IMR-90 (cell line): Measurements from ENCODE around the gene CNTLN. TPM values are rescaled to one million over a fixed set of nuclear protein-coding genes. Genes with fewer than 3 reads are reported as not detected.

Source experiments
- ATAC-seq: fragments of 200-7000 bp; cut with Tn5 transposase; 2 replicates; pipeline ENCODE4 v1.9.1; 2020; ENCODE audit warnings: low read depth, mild to moderate bottlenecking, moderate library complexity
- BruUV-seq: library from RNA; stranded (reverse); fragments of 400-500 nt; replicated peaks from 2 replicates; lab custom pipeline; 2021; lab: Mats Ljungman, UMichigan
- CTCF ChIA-PET: fragments of 300-600 bp; formaldehyde crosslinking; extraction: SDS; loops from one replicate; lab custom pipeline; 2021; ENCODE audit warnings: antibody characterized with exemption; lab: Yijun Ruan, JAX
- POLR2A ChIA-PET: fragments of 300-600 bp; sonication (Branson Sonifier 250); formaldehyde crosslinking; loops from one replicate; lab custom pipeline; 2022; ENCODE audit warnings: antibody characterized with exemption; ENCODE audit not compliant: unreplicated experiment; lab: Charles Lee
- DNase-seq: peaks from one replicate; pipeline ENCODE4 v3.0.0; 2013
- H2AFZ ChIP-seq: replicated peaks from 2 replicates; pipeline ENCODE3; 2013; ENCODE audit warnings: low read length, mild to moderate bottlenecking; ENCODE audit not compliant: poor library complexity
- H2AK5ac ChIP-seq: 2 replicates; pipeline ENCODE4 v1.6.1; 2013; ENCODE audit warnings: low read depth, low read length, inconsistent platforms
- H2AK9ac ChIP-seq: replicated peaks from 2 replicates; pipeline ENCODE3; 2013; ENCODE audit warnings: mild to moderate bottlenecking, low read depth, low read length, moderate library complexity; ENCODE audit not compliant: poor library complexity
- H2BK120ac ChIP-seq: 2 replicates; pipeline ENCODE4 v1.6.1; 2013; ENCODE audit warnings: low read depth, low read length, inconsistent platforms
- H2BK15ac ChIP-seq: 3 replicates; pipeline ENCODE4 v1.6.1; 2013; ENCODE audit warnings: low read depth, low read length, inconsistent platforms
- H2BK20ac ChIP-seq: 2 replicates; pipeline ENCODE4 v1.6.1; 2013; ENCODE audit warnings: low read depth, mild to moderate bottlenecking, inconsistent platforms, low read length, moderate library complexity
- H2BK5ac ChIP-seq: 2 replicates; pipeline ENCODE4 v1.6.1; 2013; ENCODE audit warnings: mild to moderate bottlenecking, low read depth, low read length, inconsistent platforms; ENCODE audit not compliant: poor library complexity, severe bottlenecking
- H3K14ac ChIP-seq: replicated peaks from 2 replicates; pipeline ENCODE4 v1.6.1; 2013; ENCODE audit warnings: low read depth, low read length, inconsistent platforms
- H3K18ac ChIP-seq: 2 replicates; pipeline ENCODE4 v1.6.1; 2013; ENCODE audit warnings: low read depth, low read length, control low read depth
- H3K23ac ChIP-seq: 2 replicates; pipeline ENCODE4 v1.6.1; 2013; ENCODE audit warnings: low read depth, low read length, inconsistent platforms
- H3K27ac ChIP-seq: 2 replicates; pipeline ENCODE4 v1.5.1; 2013; ENCODE audit warnings: mild to moderate bottlenecking, control low read depth, low read length; ENCODE audit not compliant: insufficient read depth
- H3K27me3 ChIP-seq: 2 replicates; pipeline ENCODE4 v1.6.1; 2013; ENCODE audit warnings: low read length; ENCODE audit not compliant: control insufficient read depth, insufficient read depth
- H3K36me3 ChIP-seq: 2 replicates; pipeline ENCODE4 v1.6.1; 2013; ENCODE audit warnings: low read length, mixed read lengths; ENCODE audit not compliant: control insufficient read depth, insufficient read depth
- H3K4ac ChIP-seq: 2 replicates; pipeline ENCODE4 v1.6.1; 2013; ENCODE audit warnings: low read depth, low read length, inconsistent platforms
- H3K4me1 ChIP-seq: 2 replicates; pipeline ENCODE4 v1.6.1; 2013; ENCODE audit warnings: low read length, mixed read lengths; ENCODE audit not compliant: control insufficient read depth, insufficient read depth
- H3K4me2 ChIP-seq: 2 replicates; pipeline ENCODE4 v1.6.1; 2013; ENCODE audit warnings: low read depth, mild to moderate bottlenecking, control low read depth, low read length, moderate library complexity
- H3K4me3 ChIP-seq: 2 replicates; pipeline ENCODE4 v1.5.1; 2013; ENCODE audit warnings: low read depth, mild to moderate bottlenecking, control low read depth, low read length, moderate library complexity; ENCODE audit not compliant: insufficient read depth
- H3K56ac ChIP-seq: 2 replicates; pipeline ENCODE4 v1.6.1; 2013; ENCODE audit warnings: low read length, inconsistent platforms; ENCODE audit not compliant: insufficient read depth; ENCODE audit errors: extremely low read depth
- H3K79me1 ChIP-seq, 2 experiments: 2 replicates each; pipeline ENCODE4 v1.6.1; 2013; ENCODE audit warnings: low read length in 2 of 2, inconsistent platforms in 1 of 2, low read depth in 1 of 2
- H3K9ac ChIP-seq: 2 replicates; pipeline ENCODE4 v1.6.1; 2013; ENCODE audit warnings: low read depth, low read length, control low read depth
- H3K9me1 ChIP-seq: 2 replicates; pipeline ENCODE4 v1.6.1; 2013; ENCODE audit warnings: low read length, inconsistent platforms; ENCODE audit not compliant: insufficient read depth
- H3K9me3 ChIP-seq: 2 replicates; pipeline ENCODE4 v1.6.1; 2013; ENCODE audit warnings: low read length; ENCODE audit not compliant: control insufficient read depth, insufficient read depth
- H4K20me1 ChIP-seq: 2 replicates; pipeline ENCODE4 v1.6.1; 2013; ENCODE audit warnings: low read length, inconsistent platforms; ENCODE audit not compliant: insufficient read depth
- H4K5ac ChIP-seq: 2 replicates; pipeline ENCODE4 v1.6.1; 2013; ENCODE audit warnings: mild to moderate bottlenecking, low read depth, low read length, control low read depth
- H4K8ac ChIP-seq, 2 experiments: 2 replicates each; pipeline ENCODE4 v1.6.1; 2013; ENCODE audit warnings: low read depth in 2 of 2, low read length in 2 of 2, control low read depth in 1 of 2, inconsistent platforms in 1 of 2
- H4K91ac ChIP-seq: 2 replicates; pipeline ENCODE4 v1.6.1; 2013; ENCODE audit warnings: low read depth, low read length, inconsistent platforms; ENCODE audit not compliant: insufficient read depth
- CEBPB ChIP-seq: IDR thresholded peaks from 2 replicates; pipeline ENCODE4 v1.6.1; 2012; ENCODE audit warnings: low read depth, low read length, improper control_type of control experiment
- CTCF ChIP-seq: conservative IDR thresholded peaks from 2 replicates; pipeline ENCODE4 v1.5.1; 2012; ENCODE audit warnings: mild to moderate bottlenecking, low read depth, low read length, improper control_type of control experiment
- ELK1 ChIP-seq: fragments of 150-350 bp; IDR thresholded peaks from 2 replicates; pipeline ENCODE4 v1.6.1; 2016; ENCODE audit warnings: low read depth, mild to moderate bottlenecking, low read length, moderate library complexity, borderline replicate concordance
- MAFK ChIP-seq: IDR thresholded peaks from 2 replicates; pipeline ENCODE4 v1.6.1; 2012; ENCODE audit warnings: low read depth, low read length, improper control_type of control experiment
- MAZ ChIP-seq: IDR thresholded peaks from 2 replicates; pipeline ENCODE4 v1.6.1; 2012; ENCODE audit warnings: low read depth, mild to moderate bottlenecking, low read length, improper control_type of control experiment, moderate library complexity, borderline replicate concordance
- MXI1 ChIP-seq: IDR thresholded peaks from 2 replicates; pipeline ENCODE4 v1.6.1; 2012; ENCODE audit warnings: low read depth, mild to moderate bottlenecking, low read length, moderate library complexity, borderline replicate concordance
- NFE2L2 ChIP-seq: fragments of 150-350 bp; IDR thresholded peaks from 2 replicates; pipeline ENCODE4 v1.6.1; 2016; ENCODE audit warnings: low read depth, mild to moderate bottlenecking, low read length
- POLR2A ChIP-seq: IDR thresholded peaks from 2 replicates; pipeline ENCODE4 v1.6.1; 2012; ENCODE audit warnings: mild to moderate bottlenecking, low read depth, low read length
- RCOR1 ChIP-seq: IDR thresholded peaks from 2 replicates; pipeline ENCODE4 v1.6.1; 2012; ENCODE audit warnings: mild to moderate bottlenecking, low read length, improper control_type of control experiment; ENCODE audit not compliant: insufficient replicate concordance
- RFX5 ChIP-seq: IDR thresholded peaks from 2 replicates; pipeline ENCODE4 v1.8.0; 2012; ENCODE audit warnings: low read depth, mild to moderate bottlenecking, low read length, moderate library complexity
- WGBS, 2 experiments: methylation state at CpG; one replicate each; pipeline versions ENCODE4 v1.1.5 to v1.1.7; 2013; ENCODE audit warnings: missing lambda C conversion rate in 2 of 2; ENCODE audit not compliant: insufficient read length in 1 of 2; ENCODE audit errors: extremely low coverage in 2 of 2; 5-methylcytosine and 5-hydroxymethylcytosine counted together
- dilution Hi-C: fragments of 300-500 bp; cut with HindIII; formaldehyde crosslinking; loops from one replicate; pipeline ENCODE4 v1.14.3; 2018; ENCODE audit warnings: low sequenced_read_pairs; ENCODE audit not compliant: unreplicated experiment
- in situ Hi-C: fragments of 300-500 bp; cut with MboI; formaldehyde crosslinking; loops from 3 replicates; pipeline ENCODE4 v1.14.3; 2019; ENCODE audit warnings: low sequenced_read_pairs, inconsistent platforms, mixed read lengths
- intact Hi-C: fragments of 100-400 bp; cut with micrococcal nuclease; formaldehyde crosslinking; loops from 2 replicates; pipeline ENCODE4 v1.10.0; 2022
- polyA plus RNA-seq, 3 experiments: library from polyadenylated mRNA; depleted of rRNA; stranded (reverse); fragments of >200 nt; gene quantifications; 2 replicates each; pipeline ENCODE4 v1.2.3, GENCODE V29; 2012; ENCODE audit warnings: low replicate concordance in 1 of 3
- total RNA-seq: library from RNA; depleted of rRNA; stranded (reverse); fragments of >200 nt; gene quantifications from 2 replicates; pipeline ENCODE4 v1.2.3, GENCODE V29; 2012

CNTLN gene
- total and polyA plus RNA-seq, 2 of the 4 experiments (the other 2 are of a cell fraction): 3.8 to 5.9 TPM

- Histone ChIP-seq H3K4me1 (no peaks in the 10 kb centered on the region), H3K27me3 (no peaks in the 10 kb centered on the region), H3K9ac (no peak overlapping the region), H3K56ac (no peak overlapping the region), H3K23ac (no peak overlapping the region), H2AFZ (no peak overlapping the region), H3K14ac (no peak overlapping the region), H2AK5ac (no peak overlapping the region), H3K4me3 (no peak overlapping the region), H4K91ac (no peak overlapping the region), H3K27ac (no peak overlapping the region), H2BK5ac (no peak overlapping the region), H4K8ac (no peak overlapping the region), H4K5ac (no peak overlapping the region), H3K4me2 (no peak overlapping the region), H2BK20ac (no peak overlapping the region), H3K9me1 (peaks cover 4% of the 10 kb centered on the region), H2BK120ac (no peak overlapping the region), H3K4ac (no peak overlapping the region), H2AK9ac (no peak overlapping the region), H2BK15ac (no peak overlapping the region), H4K20me1 (peaks cover 7% of the 10 kb centered on the region; the same call in 1 of the 2 replicates), H3K18ac (no peak overlapping the region), H3K79me1 (peaks cover 15 to 25% of the 10 kb centered on the region in 2 experiments), H3K36me3 (no peaks in the 10 kb centered on the region), H3K9me3 (no peaks in the 10 kb centered on the region)
- intact Hi-C loops: no loop called here
- whole genome bisulfite sequencing, 2 experiments: 100% methylated on average over 1 of the region's 2 CpGs; no CpG with 5 or more reads in 1 of the 2 experiments
- dilution Hi-C loops: no loop called here
- ChIA-PET POLR2A (no interaction called here), CTCF (no interaction called here)
- ATAC-seq: no peak
- no TSS peak for BruUV-seq
- no peak for DNase-seq
- in situ Hi-C loops: no loop called here
- TF ChIP-seq MAFK (no peak), NFE2L2 (no peak), POLR2A (no peak), CTCF (no peak), RCOR1 (no peak), RFX5 (no peak), MAZ (no peak), CEBPB (no peak), ELK1 (no peak), MXI1 (no peak)
These were observed 82.4 kb downstream of the CNTLN start for GRCh38 chr9:17217272-17217671.
